ENCODE results near the gene GSX1.
A peak's percentile ranks its signal among the peaks of the same experiment; 100 is the strongest.
"Not testable (repeated sequence)": the region's sequence is repeated elsewhere in the genome, so short reads cannot be mapped to it uniquely, and the experiment has no call there.

The GSX1 gene

GRCh38 chr13:27792393-27793218, at the start of gene GSX1:
GSX1 (plus strand) TSS chr13:27792483; CDS start chr13:27792691, 208 bp downstream.
- H3K4me3 ChIP-seq (ENCODE audit: low read depth, low read length): no peak within 1 kb of the TSS
- DNase-seq (ENCODE audit: low read depth, low spot score): peak; percentile 80
- in situ Hi-C loops (cut with HindIII; ENCODE audit: low sequenced_read_pairs): no loop called here
- TF ChIP-seq, protein P1, sequence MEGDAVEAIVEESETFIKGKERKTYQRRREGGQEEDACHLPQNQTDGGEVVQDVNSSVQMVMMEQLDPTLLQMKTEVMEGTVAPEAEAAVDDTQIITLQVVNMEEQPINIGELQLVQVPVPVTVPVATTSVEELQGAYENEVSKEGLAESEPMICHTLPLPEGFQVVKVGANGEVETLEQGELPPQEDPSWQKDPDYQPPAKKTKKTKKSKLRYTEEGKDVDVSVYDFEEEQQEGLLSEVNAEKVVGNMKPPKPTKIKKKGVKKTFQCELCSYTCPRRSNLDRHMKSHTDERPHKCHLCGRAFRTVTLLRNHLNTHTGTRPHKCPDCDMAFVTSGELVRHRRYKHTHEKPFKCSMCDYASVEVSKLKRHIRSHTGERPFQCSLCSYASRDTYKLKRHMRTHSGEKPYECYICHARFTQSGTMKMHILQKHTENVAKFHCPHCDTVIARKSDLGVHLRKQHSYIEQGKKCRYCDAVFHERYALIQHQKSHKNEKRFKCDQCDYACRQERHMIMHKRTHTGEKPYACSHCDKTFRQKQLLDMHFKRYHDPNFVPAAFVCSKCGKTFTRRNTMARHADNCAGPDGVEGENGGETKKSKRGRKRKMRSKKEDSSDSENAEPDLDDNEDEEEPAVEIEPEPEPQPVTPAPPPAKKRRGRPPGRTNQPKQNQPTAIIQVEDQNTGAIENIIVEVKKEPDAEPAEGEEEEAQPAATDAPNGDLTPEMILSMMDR (IDR thresholded peaks at IDR 0.05; ENCODE audit: low read depth, low read length): no peak

GRCh38 chr13:27744801-27745200, 47.5 kb upstream of the GSX1 start:
- no peak overlapping the region for H3K4me3 ChIP-seq (ENCODE audit: low read depth, low read length)
- no peak for DNase-seq (ENCODE audit: low read depth, low spot score)
- TF ChIP-seq, protein P1 (IDR thresholded peaks at IDR 0.05; ENCODE audit: low read depth, low read length): no peak
- in situ Hi-C loops (cut with HindIII; ENCODE audit: low sequenced_read_pairs): no loop called here

DNA sequence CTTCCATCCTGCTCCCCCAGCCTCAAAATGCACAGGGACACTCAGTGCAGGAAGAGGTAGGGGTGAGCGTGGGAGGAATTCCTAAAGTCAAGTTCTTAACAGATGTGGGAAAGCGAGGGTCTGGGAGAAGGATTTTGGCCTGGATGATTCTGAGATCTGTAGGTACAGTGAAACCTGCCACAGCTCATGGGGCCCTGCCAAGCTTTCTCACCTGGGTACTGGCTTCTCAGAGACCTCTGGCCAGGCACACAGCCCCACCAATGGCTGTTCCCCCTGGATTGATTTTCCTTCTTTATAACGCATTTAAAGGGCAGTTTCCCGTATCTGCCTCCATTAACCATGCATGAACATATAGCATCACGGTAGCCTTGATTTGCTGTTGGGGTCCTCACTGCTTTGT, 47.0 kb upstream of the GSX1 start:
- in situ Hi-C loops (cut with HindIII; ENCODE audit: low sequenced_read_pairs): no loop called here
- no peak overlapping the region for H3K4me3 ChIP-seq (ENCODE audit: low read depth, low read length)
- DNase-seq (ENCODE audit: low read depth, low spot score): no peak
- TF ChIP-seq, protein P1 (IDR thresholded peaks at IDR 0.05; ENCODE audit: low read depth, low read length): no peak

DNA sequence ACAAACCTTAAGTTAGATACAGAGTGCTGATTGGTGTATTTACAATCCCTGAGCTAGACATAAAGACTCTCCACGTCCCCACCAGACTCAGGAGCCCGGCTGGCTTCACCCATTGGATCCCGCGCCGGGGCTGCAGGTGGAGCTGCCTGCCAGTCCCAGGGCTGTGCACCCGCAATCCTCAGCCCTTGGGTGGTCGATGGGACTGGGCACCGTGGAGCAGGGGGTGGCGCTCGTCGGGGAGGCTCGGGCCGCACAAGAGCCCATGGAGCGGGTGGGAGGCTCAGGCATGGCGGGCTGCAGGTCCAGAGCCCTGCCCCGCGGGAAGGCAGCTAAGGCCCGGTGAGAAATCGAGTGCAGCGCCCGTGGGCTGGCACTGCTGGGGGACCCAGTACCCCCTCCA, 44.1 kb upstream of the GSX1 start:
- H3K4me3 ChIP-seq (ENCODE audit: low read depth, low read length); in situ Hi-C loops (cut with HindIII; ENCODE audit: low sequenced_read_pairs); DNase-seq (ENCODE audit: low read depth, low spot score): not testable (repeated sequence)

- in situ Hi-C loops (cut with HindIII; ENCODE audit: low sequenced_read_pairs): no loop called here
- TF ChIP-seq, protein P1 (IDR thresholded peaks at IDR 0.05; ENCODE audit: low read depth, low read length): no peak
- H3K4me3 ChIP-seq (ENCODE audit: low read depth, low read length): no peak overlapping the region
- no peak for DNase-seq (ENCODE audit: low read depth, low spot score)
Measured at GRCh38 chr13:27751953-27752532, 40.2 kb upstream of the GSX1 start.

GRCh38 chr13:27765650-27766049, 26.6 kb upstream of the GSX1 start:
- in situ Hi-C loops (cut with HindIII; ENCODE audit: low sequenced_read_pairs): no loop called here
- no peak overlapping the region for H3K4me3 ChIP-seq (ENCODE audit: low read depth, low read length)
- TF ChIP-seq, protein P1 (IDR thresholded peaks at IDR 0.05; ENCODE audit: low read depth, low read length): no peak
- no peak for DNase-seq (ENCODE audit: low read depth, low spot score)

GRCh38 chr13:27770809-27771208, 21.5 kb upstream of the GSX1 start:
- DNase-seq (ENCODE audit: low read depth, low spot score): no peak
- H3K4me3 ChIP-seq (ENCODE audit: low read depth, low read length): no peak overlapping the region
- TF ChIP-seq, protein P1 (IDR thresholded peaks at IDR 0.05; ENCODE audit: low read depth, low read length): peak; percentile 32
- in situ Hi-C loops (cut with HindIII; ENCODE audit: low sequenced_read_pairs): no loop called here

Measured in astrocyte of the spinal cord (primary cell).